Stimulated activated CD4-positive, alpha-beta T cell treated with anti-CD3 and anti-CD28 coated beads, TNF-alpha, amount 100 ng/mL, for 1 hour (primary cell): ENCODE data around the gene HIC1.

Experiments used
- DNase-seq, 3 donors: peaks; one replicate each; pipeline ENCODE4 v3.0.0-alpha.2; 2020; ENCODE audit warnings: low read depth in 3 of 3, low spot score in 1 of 3

Gene HIC1

DNA sequence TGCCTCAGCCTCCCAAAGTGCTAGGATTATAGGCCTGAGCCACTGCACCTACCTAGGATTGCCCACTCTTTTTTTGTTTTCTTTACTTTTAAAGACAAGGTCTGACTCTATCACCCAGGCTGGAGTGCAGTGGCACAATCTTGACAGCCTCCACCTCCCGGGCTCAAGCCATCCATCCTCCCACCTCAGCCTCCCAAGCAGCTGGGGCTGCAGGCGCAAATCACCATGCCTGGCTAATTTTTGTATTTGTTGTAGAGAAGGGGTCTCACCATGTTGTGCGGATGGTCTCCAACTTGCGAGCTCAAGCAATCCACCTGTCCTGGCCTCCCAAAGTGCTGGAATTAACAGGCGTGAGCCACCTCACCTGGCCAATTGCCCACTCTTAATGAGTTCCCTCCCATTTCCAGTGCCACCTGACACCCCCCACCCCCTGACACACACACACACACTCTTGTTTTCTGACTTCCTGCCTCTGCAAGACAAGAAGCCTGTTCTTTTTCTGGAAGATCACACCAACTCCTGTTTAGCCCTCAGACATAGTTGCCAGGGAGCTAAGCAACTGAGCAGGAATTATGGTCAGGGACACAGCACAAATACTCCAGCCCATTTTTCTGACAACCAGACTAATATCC, 10.5 kb upstream of the HIC1 start:
- no peak for DNase-seq

DNA sequence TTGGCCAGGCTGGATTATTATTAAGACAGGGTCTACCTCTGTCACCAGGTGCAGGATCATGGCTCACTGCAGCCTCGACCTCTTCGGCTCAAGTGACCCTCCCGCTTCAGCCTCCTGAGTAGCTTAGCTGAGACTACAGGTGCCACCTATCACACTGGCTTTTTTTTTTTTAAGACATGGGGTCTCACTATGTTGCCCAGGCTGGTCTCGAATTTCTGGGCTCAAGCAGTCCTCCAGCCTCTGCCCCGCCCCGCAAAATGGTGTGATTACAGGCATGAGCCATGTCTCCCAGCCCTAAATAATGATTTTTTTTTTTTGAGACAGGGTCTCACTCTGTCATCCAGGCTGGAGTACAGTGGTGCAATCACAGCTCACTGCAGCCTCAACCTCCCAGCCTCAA, 7.3 kb upstream of the HIC1 start:
- DNase-seq: no peak

DNA sequence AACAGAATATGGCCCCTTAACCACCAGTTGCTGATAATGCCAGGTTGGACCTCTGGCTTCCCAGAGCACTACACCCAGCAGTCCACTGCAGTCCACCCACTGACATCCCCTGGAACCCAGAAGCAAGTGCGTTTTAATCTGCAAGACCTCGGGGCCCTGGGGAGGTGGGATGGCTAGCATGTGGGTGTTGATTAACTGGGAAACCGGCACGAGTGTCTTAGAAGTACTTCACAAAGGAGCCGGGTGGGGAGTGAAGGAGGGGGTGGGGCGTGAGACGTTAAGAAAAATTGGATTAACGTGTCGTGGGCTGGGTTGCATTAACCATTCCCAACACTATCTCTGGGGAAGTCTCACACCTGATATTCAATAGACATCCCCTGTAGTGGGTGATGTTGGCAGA, 6.1 kb upstream of the HIC1 start:
- DNase-seq: no peak

GRCh38 chr17:2049333-2050299, 5.3 kb upstream of the HIC1 start:
- DNase-seq: peak; percentile 78 to 89 (median 87)

- DNase-seq: peak in 2 of 3 donors; percentile 43 to 61
Observed at GRCh38 chr17:2050300-2051060, 4.4 kb upstream of the HIC1 start.

GRCh38 chr17:2051061-2051932, 3.6 kb upstream of the HIC1 start:
- DNase-seq: no peak

GRCh38 chr17:2051933-2052559, 2.9 kb upstream of the HIC1 start:
- DNase-seq: no peak

- peak in 2 of 3 donors; percentile 54 to 72 for DNase-seq
Observed at GRCh38 chr17:2053380-2054261, 1.3 kb upstream of the HIC1 start.

DNA sequence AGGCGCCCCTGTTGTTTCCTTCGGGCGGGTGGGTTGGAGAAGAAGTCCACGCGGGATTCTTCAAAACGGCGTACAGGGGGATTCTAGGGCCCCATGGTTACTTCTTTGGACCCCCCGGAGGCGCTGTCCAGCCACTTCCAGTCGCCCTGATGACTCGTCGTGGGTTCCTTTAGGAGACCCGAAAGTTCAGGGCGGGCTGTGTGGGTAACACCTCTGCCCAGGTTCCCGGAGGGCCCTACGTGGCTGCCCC, 716 bp upstream of the HIC1 start:
- DNase-seq: no peak

GRCh38 chr17:2055292-2056205, 646 bp downstream of the HIC1 start:
- no peak for DNase-seq

DNA sequence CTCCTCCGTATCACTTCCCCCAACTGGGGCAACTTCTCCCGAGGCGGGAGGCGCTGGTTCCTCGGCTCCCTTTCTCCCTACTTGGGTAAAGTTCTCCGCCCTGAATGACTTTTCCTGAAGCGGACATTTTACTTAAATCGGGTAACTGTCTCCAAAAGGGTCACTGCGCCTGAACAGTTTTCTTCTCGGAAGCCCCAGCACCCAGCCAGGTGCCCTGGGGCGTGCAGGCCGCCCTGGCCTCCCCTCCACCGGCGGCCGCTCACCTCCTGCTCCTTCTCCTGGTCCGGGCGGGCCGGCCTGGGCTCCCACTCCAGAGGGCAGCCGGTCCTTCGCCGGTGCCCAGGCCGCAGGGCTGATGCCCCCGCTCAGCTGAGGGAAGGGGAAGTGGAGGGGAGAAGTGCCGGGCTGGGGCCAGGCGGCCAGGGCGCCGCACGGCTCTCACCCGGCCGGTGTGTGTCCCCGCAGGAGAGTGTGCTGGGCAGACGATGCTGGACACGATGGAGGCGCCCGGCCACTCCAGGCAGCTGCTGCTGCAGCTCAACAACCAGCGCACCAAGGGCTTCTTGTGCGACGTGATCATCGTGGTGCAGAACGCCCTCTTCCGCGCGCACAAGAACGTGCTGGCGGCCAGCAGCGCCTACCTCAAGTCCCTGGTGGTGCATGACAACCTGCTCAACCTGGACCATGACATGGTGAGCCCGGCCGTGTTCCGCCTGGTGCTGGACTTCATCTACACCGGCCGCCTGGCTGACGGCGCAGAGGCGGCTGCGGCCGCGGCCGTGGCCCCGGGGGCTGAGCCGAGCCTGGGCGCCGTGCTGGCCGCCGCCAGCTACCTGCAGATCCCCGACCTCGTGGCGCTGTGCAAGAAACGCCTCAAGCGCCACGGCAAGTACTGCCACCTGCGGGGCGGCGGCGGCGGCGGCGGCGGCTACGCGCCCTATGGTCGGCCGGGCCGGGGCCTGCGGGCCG, 1.6 kb downstream of the HIC1 start:
- DNase-seq: no peak

- DNase-seq: no peak
Observed at GRCh38 chr17:2057175-2057759, 2.4 kb downstream of the HIC1 start.

DNA sequence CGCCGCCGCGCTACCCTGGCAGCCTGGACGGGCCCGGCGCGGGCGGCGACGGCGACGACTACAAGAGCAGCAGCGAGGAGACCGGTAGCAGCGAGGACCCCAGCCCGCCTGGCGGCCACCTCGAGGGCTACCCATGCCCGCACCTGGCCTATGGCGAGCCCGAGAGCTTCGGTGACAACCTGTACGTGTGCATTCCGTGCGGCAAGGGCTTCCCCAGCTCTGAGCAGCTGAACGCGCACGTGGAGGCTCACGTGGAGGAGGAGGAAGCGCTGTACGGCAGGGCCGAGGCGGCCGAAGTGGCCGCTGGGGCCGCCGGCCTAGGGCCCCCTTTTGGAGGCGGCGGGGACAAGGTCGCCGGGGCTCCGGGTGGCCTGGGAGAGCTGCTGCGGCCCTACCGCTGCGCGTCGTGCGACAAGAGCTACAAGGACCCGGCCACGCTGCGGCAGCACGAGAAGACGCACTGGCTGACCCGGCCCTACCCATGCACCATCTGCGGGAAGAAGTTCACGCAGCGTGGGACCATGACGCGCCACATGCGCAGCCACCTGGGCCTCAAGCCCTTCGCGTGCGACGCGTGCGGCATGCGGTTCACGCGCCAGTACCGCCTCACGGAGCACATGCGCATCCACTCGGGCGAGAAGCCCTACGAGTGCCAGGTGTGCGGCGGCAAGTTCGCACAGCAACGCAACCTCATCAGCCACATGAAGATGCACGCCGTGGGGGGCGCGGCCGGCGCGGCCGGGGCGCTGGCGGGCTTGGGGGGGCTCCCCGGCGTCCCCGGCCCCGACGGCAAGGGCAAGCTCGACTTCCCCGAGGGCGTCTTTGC, 3.1 kb downstream of the HIC1 start:
- DNase-seq: no peak

DNA sequence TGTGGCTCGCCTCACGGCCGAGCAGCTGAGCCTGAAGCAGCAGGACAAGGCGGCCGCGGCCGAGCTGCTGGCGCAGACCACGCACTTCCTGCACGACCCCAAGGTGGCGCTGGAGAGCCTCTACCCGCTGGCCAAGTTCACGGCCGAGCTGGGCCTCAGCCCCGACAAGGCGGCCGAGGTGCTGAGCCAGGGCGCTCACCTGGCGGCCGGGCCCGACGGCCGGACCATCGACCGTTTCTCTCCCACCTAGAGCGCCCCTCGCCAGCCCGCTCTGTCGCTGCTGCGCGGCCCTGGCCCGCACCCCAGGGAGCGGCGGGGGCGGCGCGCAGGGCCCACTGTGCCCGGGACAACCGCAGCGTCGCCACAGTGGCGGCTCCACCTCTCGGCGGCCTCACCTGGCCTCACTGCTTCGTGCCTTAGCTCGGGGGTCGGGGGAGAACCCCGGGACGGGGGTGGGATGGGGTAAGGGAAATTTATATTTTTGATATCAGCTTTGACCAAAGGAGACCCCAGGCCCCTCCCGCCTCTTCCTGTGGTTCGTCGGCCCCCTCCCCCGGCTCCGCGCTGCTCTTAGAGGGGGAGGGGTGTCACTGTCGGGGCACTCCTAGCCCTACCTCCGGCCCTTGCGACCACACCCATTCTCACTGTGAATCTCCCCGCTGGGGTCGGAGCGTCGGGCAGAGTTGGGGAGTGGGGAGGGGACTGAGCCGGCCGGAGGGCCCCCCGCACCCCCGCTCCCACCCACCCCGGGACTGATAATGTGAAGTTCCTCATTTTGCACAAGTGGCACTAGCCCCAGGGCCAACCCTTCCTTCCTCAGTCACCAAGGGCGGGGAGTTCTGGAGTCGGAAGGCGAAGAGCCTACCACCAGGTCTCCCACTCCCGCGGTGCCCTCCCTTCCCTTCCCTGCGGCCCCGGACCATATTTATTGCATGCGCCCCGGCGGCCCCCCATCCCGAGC, 4.0 kb downstream of the HIC1 start:
- DNase-seq: peak in 1 of 3 donors; percentile 59
